HG03175 (cell line): ENCODE data around the gene TAF7.
"Not testable (repeated sequence)": the region's sequence is repeated elsewhere in the genome, so short reads cannot be mapped to it uniquely, and the experiment has no call there.

Experiments used
- ATAC-seq: cut with Tn5 transposase; IDR thresholded peaks from one replicate; pipeline ENCODE4 v1.9.1; 2021; ENCODE audit warnings: mild to moderate bottlenecking, moderate library complexity; ENCODE audit not compliant: unreplicated experiment

Gene TAF7

GRCh38 chr5:141320225-141321169 is at the start of gene TAF7:
TAF7 (minus strand) TSS chr5:141320784; CDS start chr5:141320044, 740 bp downstream.
- peak; percentile 93 for ATAC-seq

GRCh38 chr5:141366016-141366896 is 45.7 kb upstream of the TAF7 start:
- no peak for ATAC-seq

- ATAC-seq = no peak
Observed at GRCh38 chr5:141363952-141364660, 43.5 kb upstream of the TAF7 start, which contains the start of gene PCDHGA5. PCDHGA5 (plus strand) TSS chr5:141364162; CDS start chr5:141364331, 169 bp downstream.

GRCh38 chr5:141362719-141363118 is 42.1 kb upstream of the TAF7 start:
- ATAC-seq = no peak

- no peak for ATAC-seq
Observed at GRCh38 chr5:141360685-141361084, 40.1 kb upstream of the TAF7 start.

- peak; percentile 39 for ATAC-seq
Observed at GRCh38 chr5:141359790-141360426, 39.3 kb upstream of the TAF7 start, which contains the start of gene PCDHGB2. PCDHGB2 (plus strand) TSS chr5:141359994; CDS start chr5:141360136, 142 bp downstream.

- ATAC-seq = no peak
Observed at GRCh38 chr5:141356950-141357349, 36.4 kb upstream of the TAF7 start.

GRCh38 chr5:141356133-141356532 is 35.5 kb upstream of the TAF7 start:
- ATAC-seq = no peak

GRCh38 chr5:141355641-141356040 is 35.1 kb upstream of the TAF7 start:
- ATAC-seq = no peak

GRCh38 chr5:141354900-141355469 is 34.4 kb upstream of the TAF7 start, which contains the start of gene PCDHGA4:
PCDHGA4 (plus strand) TSS chr5:141355021; CDS start chr5:141355108, 87 bp downstream.
- ATAC-seq = no peak

- ATAC-seq = no peak
Observed at GRCh38 chr5:141351591-141351990, 31.0 kb upstream of the TAF7 start.

- ATAC-seq = peak; percentile 79
Observed at GRCh38 chr5:141349917-141350619, 29.5 kb upstream of the TAF7 start, which contains the start of gene PCDHGB1. PCDHGB1 (plus strand) TSS chr5:141350099; CDS start chr5:141350261, 162 bp downstream.

GRCh38 chr5:141346017-141346416 is 25.4 kb upstream of the TAF7 start:
- not testable (repeated sequence) for ATAC-seq

- ATAC-seq = no peak
Observed at GRCh38 chr5:141345327-141345726, 24.7 kb upstream of the TAF7 start.

- no peak for ATAC-seq
Observed at GRCh38 chr5:141343953-141344463, 23.4 kb upstream of the TAF7 start.

GRCh38 chr5:141343242-141343952 is 22.8 kb upstream of the TAF7 start, which contains the start of gene PCDHGA3:
PCDHGA3 (plus strand) TSS chr5:141343829; CDS start chr5:141344034, 205 bp downstream.
- ATAC-seq = no peak

GRCh38 chr5:141342773-141343172 is 22.2 kb upstream of the TAF7 start:
- ATAC-seq = no peak

GRCh38 chr5:141340781-141341354 is 20.3 kb upstream of the TAF7 start:
- ATAC-seq = not testable (repeated sequence)
